HG03521 (cell line): ENCODE results near the gene GRAMD1A.
"Not testable (repeated sequence)": the region's sequence is repeated elsewhere in the genome, so short reads cannot be mapped to it uniquely, and the experiment has no call there.

Source experiments
- ATAC-seq: cut with Tn5 transposase; IDR thresholded peaks from one replicate; pipeline ENCODE4 v1.9.1; 2021; ENCODE audit warnings: mild to moderate bottlenecking, moderate library complexity; ENCODE audit not compliant: unreplicated experiment

GRAMD1A gene

GRCh38 chr19:35002037-35002535, 2.0 kb downstream of the GRAMD1A start:
- ATAC-seq = no peak

- ATAC-seq = no peak
Observed at GRCh38 chr19:35004517-35005255, 4.6 kb downstream of the GRAMD1A start.

DNA sequence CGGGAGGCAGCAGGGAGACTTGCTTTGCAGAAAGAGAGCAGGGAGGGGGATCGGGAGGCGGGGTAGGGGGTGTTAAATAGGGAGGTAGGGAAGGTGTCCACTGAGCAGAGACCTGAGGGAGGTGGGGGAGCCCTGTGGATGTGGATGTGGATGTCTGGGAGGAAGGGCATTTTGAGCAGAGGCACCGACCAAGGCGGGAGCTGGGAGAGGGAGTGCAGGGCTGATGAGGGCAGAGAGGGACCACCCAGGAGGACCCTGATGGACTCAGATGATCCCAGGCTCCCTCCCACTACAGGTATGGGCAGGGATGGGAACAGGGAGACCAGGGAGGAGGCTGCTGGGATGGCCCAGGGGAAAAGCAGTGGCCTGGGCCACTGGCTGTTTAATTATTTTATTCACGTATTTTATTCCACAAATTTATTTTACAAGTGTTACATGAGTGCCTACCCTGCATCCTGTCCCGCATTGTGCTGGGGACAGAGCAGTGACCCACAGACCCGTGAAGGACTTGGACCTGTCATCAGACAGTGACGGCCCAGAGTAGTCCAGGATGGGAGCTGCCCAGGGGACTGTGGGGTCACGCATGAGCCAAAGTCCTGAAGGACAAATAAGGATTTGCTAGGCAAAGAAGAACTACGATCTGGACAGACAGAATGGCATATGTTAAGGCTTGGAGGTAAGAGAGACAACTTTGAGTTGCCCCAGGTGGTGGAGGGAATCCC, 5.3 kb downstream of the GRAMD1A start:
- no peak for ATAC-seq

GRCh38 chr19:35006007-35006341, 5.9 kb downstream of the GRAMD1A start:
- not testable (repeated sequence) for ATAC-seq

DNA sequence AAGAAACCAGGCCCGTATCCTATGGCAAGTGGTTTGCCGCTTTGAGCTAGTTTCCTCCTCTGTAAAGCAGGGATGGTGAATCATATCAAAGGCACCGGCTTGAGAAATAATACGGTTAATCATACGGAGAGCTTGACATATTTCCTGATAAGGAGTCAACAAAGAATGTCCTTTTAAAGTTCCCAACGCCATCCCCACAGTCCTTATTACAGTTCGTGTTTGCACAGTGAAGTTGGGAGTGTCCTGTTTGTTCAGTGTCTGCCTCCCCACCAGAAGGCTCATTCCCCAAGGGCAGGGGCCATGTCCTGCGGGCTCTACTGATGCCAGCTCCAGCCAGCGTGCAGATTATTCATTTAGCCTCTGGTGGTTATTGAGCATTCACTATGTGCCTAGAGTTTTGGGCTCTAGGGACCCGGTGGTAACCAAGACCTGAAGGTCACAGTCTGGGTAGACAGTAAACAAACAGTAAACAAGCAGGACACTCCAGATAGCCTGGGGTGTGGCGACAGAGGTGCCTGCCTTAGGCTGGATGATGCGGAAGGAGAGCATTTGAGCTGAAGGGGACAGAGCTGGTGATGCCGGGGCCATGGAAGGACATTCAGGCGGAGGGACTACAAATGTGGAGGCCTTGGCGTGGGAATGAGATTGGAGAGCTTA, 6.3 kb downstream of the GRAMD1A start:
- no peak for ATAC-seq

- ATAC-seq = no peak
Observed at GRCh38 chr19:35006999-35007365, 6.9 kb downstream of the GRAMD1A start.

GRCh38 chr19:35007427-35007826, 7.3 kb downstream of the GRAMD1A start:
- not testable (repeated sequence) for ATAC-seq

DNA sequence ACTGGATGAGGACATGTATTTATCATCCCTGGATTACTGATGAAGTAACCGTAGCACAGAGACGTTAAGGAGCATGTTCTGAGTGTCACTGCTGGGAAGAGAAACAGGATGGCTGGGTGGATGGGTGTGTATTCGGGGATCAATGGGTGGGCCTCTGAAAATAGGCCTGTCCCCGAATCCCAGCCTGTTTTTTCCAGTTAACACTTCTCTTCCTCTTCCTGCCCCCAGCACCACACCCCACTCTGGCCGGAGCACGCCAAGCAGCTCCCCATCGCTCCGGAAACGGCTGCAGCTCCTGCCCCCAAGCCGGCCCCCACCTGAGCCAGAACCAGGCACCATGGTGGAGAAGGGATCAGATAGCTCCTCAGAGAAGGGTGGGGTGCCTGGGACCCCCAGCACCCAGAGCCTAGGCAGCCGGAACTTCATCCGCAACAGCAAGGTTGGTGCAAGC, 8.8 kb downstream of the GRAMD1A start:
- no peak for ATAC-seq

- ATAC-seq = no peak
Observed at GRCh38 chr19:35009424-35010415, 9.6 kb downstream of the GRAMD1A start.

GRCh38 chr19:35011091-35011689, 11.1 kb downstream of the GRAMD1A start:
- ATAC-seq = no peak

- no peak for ATAC-seq
Observed at GRCh38 chr19:35011737-35012682, 11.9 kb downstream of the GRAMD1A start.

- ATAC-seq = no peak
Observed at GRCh38 chr19:35013041-35013819, 13.1 kb downstream of the GRAMD1A start.

DNA sequence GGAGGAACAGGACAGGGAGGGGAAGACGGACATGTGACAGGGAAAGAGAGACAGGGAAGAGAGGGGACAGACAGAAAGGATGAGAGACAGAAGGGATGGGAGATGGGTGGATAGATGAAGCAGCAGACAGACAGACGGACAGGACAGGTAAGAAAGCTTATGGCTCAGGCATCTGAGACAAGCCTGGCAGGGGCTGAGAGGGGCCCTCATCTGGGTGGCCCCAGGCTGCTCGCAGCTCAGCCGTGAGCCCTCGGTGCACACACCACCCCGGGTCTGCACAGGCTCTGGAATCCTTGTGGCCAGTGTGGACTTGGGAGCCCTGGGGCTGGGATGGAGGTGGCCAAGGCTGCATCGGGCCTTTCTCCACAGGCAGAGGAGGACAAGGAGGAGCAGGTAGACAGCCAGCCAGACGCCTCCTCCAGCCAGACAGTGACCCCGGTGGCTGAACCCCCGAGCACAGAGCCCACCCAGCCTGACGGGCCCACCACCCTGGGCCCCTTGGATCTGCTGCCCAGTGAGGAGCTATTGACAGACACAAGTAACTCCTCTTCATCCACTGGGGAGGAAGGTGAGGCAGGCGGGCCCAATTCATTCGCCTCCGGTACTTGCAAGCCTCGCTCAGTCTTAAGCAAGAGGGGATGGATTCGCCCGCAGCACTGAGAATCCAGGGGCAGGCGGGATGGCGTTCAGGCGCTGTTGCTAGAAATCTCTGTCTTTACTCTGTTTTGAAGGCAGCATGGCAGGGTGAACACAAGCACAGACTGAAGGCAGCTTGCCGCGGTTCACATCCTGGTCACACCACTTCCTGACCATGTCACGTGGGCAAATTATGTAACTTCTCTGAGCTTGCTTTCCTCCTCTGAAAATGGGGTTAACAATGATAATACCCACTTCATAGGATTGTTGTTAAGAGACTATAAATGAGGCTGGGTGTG, 14.0 kb downstream of the GRAMD1A start:
- ATAC-seq = no peak

DNA sequence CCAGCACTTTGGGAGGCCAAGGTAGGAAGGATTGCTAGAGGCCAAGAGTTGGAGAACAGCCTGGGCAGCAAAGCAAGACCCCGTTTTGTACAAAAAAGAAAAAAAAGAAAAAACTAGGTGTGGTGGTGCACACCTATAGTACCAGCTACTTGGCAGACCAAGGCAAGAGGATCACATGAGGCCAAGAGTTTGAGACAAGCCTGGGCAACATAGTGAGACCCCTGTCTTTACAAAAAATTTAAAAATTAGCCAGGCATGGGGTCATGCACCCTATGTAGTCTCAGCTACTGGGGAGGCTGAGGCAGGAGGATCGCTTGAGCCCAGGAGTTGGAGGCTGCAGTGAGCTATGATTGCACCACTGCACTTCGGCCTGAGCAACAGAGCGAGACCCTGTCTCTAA, 14.7 kb downstream of the GRAMD1A start:
- not testable (repeated sequence) for ATAC-seq

- ATAC-seq = no peak
Observed at GRCh38 chr19:35015270-35015953, 15.3 kb downstream of the GRAMD1A start.

- no peak for ATAC-seq
Observed at GRCh38 chr19:35015954-35016351, 15.8 kb downstream of the GRAMD1A start.

DNA sequence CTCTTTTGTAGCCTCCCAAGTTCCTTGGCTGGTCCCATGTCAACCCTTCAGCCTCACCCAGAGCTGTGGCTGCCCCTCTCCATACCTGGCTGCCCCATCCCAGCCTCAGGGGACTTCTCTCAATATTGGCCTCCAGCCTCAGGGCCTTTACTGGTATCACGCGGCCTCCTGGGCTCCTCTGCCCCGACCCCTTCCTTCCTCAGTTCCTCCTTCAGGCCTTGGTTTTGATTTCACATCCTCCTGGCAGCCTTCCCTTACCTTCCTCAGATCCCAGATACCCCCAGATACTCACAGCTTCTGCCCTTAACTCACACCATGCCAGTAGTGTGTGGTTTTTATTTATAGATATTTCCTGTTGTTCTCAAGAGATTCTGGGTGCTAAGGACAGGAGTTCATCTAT, 17.4 kb downstream of the GRAMD1A start:
- ATAC-seq = no peak
